HFFc6 (cell line): ENCODE data around the gene MTERF4. TPM values are rescaled to one million over a fixed set of nuclear protein-coding genes. Genes with fewer than 3 reads are reported as not detected.
A peak's percentile ranks its signal among the peaks of the same experiment; 100 is the strongest.

Experiments used
- DNase-seq: peaks from one replicate; pipeline ENCODE4 v3.0.0-alpha.2; 2018
- H3K27ac Mint-ChIP-seq: 2 replicates; pipeline ENCODE4 v1.8.0; 2020; ENCODE audit warnings: mild to moderate bottlenecking, mixed read lengths
- H3K27me3 Mint-ChIP-seq: 2 replicates; pipeline ENCODE4 v1.8.0; 2021; ENCODE audit warnings: mild to moderate bottlenecking, moderate library complexity, mixed read lengths; ENCODE audit not compliant: insufficient read depth
- H3K36me3 Mint-ChIP-seq: 2 replicates; pipeline ENCODE4 v1.8.0; 2021; ENCODE audit warnings: low read depth, mixed read lengths
- H3K4me1 Mint-ChIP-seq: 2 replicates; pipeline ENCODE4 v1.8.0; 2020; ENCODE audit warnings: low read depth, mixed read lengths
- H3K4me3 Mint-ChIP-seq: 2 replicates; pipeline ENCODE4 v1.8.0; 2020; ENCODE audit warnings: mild to moderate bottlenecking, moderate library complexity, mixed read lengths
- H3K9me3 Mint-ChIP-seq: 2 replicates; pipeline ENCODE4 v1.8.0; 2020; ENCODE audit warnings: mild to moderate bottlenecking, mixed read lengths
- total RNA-seq, 6 experiments: library from RNA; stranded (reverse); fragmentation: NEBNext Ultra II Directional; extraction: Animal tissue kit (Norgen Biotek cat#: 25700); gene quantifications; 2 replicates in 1 of 6; 3 replicates in 5 of 6; pipeline ENCODE4 v1.2.3, GENCODE V29; 2021
- TF ChIP-seq, protein P1 (sequence below): fragments of 200-600 bp; sonication (generic); IDR thresholded peaks from 2 replicates; pipeline ENCODE4 v1.5.0; 2021; ENCODE audit warnings: antibody characterized with exemption, mild to moderate bottlenecking

Gene MTERF4
- total RNA-seq, 6 experiments from 2014 or later = 17.2 to 20.6 (median 17.9) TPM

DNA sequence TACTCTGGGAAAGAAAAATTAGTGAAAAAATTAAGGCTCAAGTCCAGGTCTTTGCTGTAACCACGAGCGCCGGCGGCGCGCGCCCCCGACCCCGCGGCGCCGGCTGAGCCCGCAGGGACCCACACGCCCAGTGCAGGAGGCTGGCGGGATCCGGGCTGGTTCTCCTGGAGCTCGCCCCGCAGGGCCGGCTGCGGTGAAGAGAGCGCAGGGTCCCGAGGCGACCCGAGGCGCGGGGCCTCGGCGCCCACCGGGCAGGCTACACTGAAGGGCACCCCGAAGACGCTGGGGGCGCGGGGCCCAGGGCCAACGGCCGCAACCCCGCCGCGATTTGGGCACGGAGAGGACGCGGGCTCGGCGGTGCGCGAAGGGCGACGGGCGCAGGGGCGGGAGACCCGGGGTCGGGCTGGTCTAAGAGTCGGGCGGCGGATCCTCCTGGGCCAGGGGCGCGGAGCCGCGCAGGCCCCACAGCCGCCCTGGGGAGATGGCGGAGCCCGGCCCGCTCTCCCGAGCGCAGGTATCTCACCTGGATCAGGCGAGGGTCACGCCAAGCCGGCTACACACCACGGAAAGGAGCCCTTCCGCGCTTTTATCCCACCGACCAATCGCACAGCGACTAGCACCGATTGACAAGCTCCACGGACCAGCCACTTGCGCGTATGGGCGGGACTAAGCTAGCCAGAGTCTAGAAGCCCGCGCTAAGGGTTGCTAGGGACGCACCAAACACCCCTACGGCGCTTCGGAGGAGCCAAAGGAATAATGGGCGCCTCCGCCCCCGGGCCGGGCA is 47.0 kb upstream of the MTERF4 start, which contains the start of gene PASK:
PASK (minus strand) TSS at position 582 of the 784 bp plus-strand sequence. CDS start 6,440 bp downstream, outside the sequence.
- H3K27me3 Mint-ChIP-seq = peaks cover 2% of the 10 kb centered on the region
- no peaks in the 10 kb centered on the region for H3K9me3 Mint-ChIP-seq
- TF ChIP-seq, protein P1, sequence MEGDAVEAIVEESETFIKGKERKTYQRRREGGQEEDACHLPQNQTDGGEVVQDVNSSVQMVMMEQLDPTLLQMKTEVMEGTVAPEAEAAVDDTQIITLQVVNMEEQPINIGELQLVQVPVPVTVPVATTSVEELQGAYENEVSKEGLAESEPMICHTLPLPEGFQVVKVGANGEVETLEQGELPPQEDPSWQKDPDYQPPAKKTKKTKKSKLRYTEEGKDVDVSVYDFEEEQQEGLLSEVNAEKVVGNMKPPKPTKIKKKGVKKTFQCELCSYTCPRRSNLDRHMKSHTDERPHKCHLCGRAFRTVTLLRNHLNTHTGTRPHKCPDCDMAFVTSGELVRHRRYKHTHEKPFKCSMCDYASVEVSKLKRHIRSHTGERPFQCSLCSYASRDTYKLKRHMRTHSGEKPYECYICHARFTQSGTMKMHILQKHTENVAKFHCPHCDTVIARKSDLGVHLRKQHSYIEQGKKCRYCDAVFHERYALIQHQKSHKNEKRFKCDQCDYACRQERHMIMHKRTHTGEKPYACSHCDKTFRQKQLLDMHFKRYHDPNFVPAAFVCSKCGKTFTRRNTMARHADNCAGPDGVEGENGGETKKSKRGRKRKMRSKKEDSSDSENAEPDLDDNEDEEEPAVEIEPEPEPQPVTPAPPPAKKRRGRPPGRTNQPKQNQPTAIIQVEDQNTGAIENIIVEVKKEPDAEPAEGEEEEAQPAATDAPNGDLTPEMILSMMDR = no peak
- H3K4me1 Mint-ChIP-seq = peaks cover 48% of the 10 kb centered on the region
- peak within 1 kb of the TSS; percentile 92 for H3K27ac Mint-ChIP-seq
- peak within 1 kb of the TSS; percentile 95 for H3K4me3 Mint-ChIP-seq
- peak; percentile 91 for DNase-seq
- peaks cover 6% of the 10 kb centered on the region; the same call in 1 of the 2 replicates for H3K36me3 Mint-ChIP-seq

DNA sequence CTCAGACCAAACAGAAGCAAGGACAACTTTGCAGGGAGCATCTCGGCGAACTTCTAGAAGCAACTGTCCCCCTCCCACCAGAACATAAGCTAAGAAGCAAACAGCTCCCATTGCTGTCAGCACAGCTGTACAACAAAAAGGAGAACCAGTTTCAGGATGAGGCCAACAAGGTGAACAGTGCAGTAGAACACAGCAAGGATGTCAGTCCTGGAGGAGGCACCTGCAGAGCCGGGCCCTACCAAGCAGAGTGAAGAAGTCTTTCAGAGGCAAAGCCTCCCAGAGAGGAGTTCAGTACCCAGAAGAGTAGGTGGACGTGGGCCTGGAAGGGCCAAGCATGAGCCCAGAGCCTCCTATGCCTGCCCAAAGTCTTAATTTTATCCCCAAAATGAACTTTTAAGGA is 46.2 kb upstream of the MTERF4 start:
- Mint-ChIP-seq H3K4me3 (peak overlapping the region; percentile 91), H3K27ac (peak overlapping the region; percentile 46; the same call in 1 of the 2 replicates), H3K9me3 (no peaks in the 10 kb centered on the region), H3K4me1 (peaks cover 41% of the 10 kb centered on the region), H3K27me3 (peaks cover 2% of the 10 kb centered on the region), H3K36me3 (peaks cover under 1% of the 10 kb centered on the region; the same call in 1 of the 2 replicates)
- DNase-seq = no peak
- TF ChIP-seq, protein P1 = no peak

DNA sequence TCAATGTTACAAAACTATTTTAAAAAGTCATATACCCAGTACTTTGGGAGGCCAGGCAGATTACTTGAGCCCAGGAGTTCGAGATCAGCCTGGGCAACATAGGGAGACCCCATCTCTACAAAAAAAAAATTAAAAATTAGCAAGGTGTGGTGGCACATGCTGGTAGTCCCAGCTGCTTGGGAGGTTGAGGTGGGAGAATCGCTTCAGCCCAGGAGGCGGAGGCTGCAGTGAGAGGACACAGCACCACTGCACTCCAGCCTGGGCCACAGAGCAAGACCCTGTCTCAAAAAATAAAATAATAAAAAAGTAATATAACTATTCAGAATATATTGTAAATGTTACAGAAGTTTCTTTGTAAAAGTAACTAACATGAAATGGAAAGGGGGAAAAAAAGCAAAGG is 45.2 kb upstream of the MTERF4 start:
- DNase-seq = no peak
- peaks cover 2% of the 10 kb centered on the region for H3K27me3 Mint-ChIP-seq
- no peak overlapping the region for H3K4me3 Mint-ChIP-seq
- TF ChIP-seq, protein P1 = no peak
- no peaks in the 10 kb centered on the region for H3K36me3 Mint-ChIP-seq
- H3K4me1 Mint-ChIP-seq = peaks cover 32% of the 10 kb centered on the region
- no peak overlapping the region for H3K27ac Mint-ChIP-seq
- no peaks in the 10 kb centered on the region for H3K9me3 Mint-ChIP-seq

DNA sequence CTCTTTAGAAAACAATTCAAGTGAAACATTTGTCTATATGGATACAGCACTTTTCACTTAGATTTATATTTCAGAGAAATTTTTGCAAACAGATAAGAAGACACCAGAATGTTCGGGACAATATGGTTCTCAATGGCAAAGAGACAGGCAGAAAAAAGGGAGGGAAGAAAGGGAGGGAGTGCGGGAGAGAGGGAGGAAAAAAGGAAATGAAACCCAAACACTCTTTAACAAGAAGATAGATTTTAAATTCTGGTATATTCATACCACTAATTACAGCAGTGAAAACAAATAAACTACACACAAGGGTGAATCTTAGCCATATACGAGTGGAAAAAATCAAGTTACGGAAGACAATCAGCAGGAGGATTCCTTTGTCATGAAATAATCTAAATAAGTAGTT is 44.2 kb upstream of the MTERF4 start:
- TF ChIP-seq, protein P1 = no peak
- no peak overlapping the region for H3K4me3 Mint-ChIP-seq
- DNase-seq = no peak

DNA sequence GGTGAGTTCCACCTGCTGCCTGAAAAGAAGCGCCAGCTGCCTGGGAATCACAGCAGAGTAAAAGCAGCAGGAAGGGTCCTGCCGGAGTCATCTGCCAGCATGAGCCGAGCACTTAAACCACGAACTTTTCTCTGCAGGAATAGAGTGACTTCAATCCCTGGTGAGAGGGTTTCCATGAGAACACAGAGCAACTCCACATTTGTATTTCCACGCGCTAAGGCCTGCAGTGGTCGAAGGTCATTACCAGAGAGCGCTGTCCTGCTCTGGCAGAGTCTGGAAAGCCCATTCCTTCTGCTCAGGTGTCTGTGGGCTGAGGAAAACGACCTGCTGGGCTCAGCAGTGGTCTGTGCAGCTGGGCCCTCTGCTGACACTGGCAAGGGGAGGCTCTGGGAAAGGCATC is 40.5 kb upstream of the MTERF4 start:
- no peak overlapping the region for H3K4me3 Mint-ChIP-seq
- H3K4me1 Mint-ChIP-seq = no peaks in the 10 kb centered on the region; the same call in 1 of the 2 replicates
- H3K27me3 Mint-ChIP-seq = peaks cover 2% of the 10 kb centered on the region
- DNase-seq = no peak
- H3K27ac Mint-ChIP-seq = no peak overlapping the region
- H3K36me3 Mint-ChIP-seq = no peaks in the 10 kb centered on the region
- TF ChIP-seq, protein P1 = no peak
- no peaks in the 10 kb centered on the region for H3K9me3 Mint-ChIP-seq

More for the DNA sequence above, 44.2 kb upstream of the MTERF4 start:
- Mint-ChIP-seq H3K27ac (no peak overlapping the region), H3K27me3 (peaks cover 1% of the 10 kb centered on the region), H3K36me3 (no peaks in the 10 kb centered on the region), H3K9me3 (no peaks in the 10 kb centered on the region), H3K4me1 (peaks cover 21% of the 10 kb centered on the region)
